DND-41 (cell line): ENCODE data around the gene GRIK3.

ENCODE experiments used
- EZH2 ChIP-seq: IDR thresholded peaks from 3 replicates; pipeline ENCODE4 v1.6.1; 2012; ENCODE audit warnings: borderline replicate concordance, low read depth, mild to moderate bottlenecking, moderate library complexity, low read length, inconsistent platforms; ENCODE audit not compliant: severe bottlenecking
- TF ChIP-seq, protein P1 (sequence below): IDR thresholded peaks from 2 replicates; pipeline ENCODE4 v1.5.1; 2012; ENCODE audit warnings: borderline replicate concordance, low read length, moderate library complexity, mild to moderate bottlenecking; ENCODE audit not compliant: poor library complexity, severe bottlenecking; ENCODE audit errors: extremely low read depth

DNA sequence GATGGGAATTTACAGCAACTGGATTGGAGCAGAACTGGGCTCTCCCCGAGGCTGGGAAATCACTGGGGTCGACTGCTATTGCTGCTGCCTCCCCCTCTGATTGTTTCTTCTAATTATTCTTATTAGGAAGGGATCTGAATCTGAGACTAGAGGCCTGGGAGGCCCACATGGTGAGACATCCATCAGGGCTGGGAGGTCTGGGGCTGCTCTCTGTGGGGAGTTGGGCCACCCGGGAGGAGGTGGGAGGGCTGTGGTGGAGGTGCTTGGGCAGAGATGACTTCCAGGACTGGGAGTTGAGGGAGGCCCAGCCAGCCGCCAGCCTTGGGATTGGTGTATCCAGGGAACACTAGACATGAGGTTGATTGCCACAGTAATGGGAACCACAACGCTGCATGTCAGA is 247.9 kb downstream of the GRIK3 start:
- no peak for TF ChIP-seq EZH2
- TF ChIP-seq, protein P1, sequence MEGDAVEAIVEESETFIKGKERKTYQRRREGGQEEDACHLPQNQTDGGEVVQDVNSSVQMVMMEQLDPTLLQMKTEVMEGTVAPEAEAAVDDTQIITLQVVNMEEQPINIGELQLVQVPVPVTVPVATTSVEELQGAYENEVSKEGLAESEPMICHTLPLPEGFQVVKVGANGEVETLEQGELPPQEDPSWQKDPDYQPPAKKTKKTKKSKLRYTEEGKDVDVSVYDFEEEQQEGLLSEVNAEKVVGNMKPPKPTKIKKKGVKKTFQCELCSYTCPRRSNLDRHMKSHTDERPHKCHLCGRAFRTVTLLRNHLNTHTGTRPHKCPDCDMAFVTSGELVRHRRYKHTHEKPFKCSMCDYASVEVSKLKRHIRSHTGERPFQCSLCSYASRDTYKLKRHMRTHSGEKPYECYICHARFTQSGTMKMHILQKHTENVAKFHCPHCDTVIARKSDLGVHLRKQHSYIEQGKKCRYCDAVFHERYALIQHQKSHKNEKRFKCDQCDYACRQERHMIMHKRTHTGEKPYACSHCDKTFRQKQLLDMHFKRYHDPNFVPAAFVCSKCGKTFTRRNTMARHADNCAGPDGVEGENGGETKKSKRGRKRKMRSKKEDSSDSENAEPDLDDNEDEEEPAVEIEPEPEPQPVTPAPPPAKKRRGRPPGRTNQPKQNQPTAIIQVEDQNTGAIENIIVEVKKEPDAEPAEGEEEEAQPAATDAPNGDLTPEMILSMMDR: no peak
